Lower leg skin (tissue), 3 donors: ENCODE data around the gene VSIG2.

Source experiments
- CTCF ChIP-seq, 3 donors: fragments of 450-650 bp; IDR thresholded peaks; one replicate each; pipeline ENCODE4 v1.5.1; 2016; ENCODE audit warnings: antibody characterized with exemption in 3 of 3, mild to moderate bottlenecking in 3 of 3, moderate library complexity in 2 of 3
- POLR2A ChIP-seq, 2 donors: fragments of 450-650 bp; IDR thresholded peaks; one replicate each; pipeline ENCODE4 v1.6.1; 2016 to 2017; ENCODE audit warnings: antibody characterized with exemption in 2 of 2, mild to moderate bottlenecking in 1 of 2, moderate library complexity in 1 of 2

- TF ChIP-seq CTCF (IDR thresholded peaks at IDR 0.05), result no peak
- no peak for TF ChIP-seq POLR2A (IDR thresholded peaks at IDR 0.05)
Measured at GRCh38 chr11:124747406-124748099, 4.5 kb downstream of the VSIG2 start.
